SKM-1 (cell line): ENCODE measurements around the gene FRK.
"Not testable (repeated sequence)": the region's sequence is repeated elsewhere in the genome, so short reads cannot be mapped to it uniquely, and the experiment has no call there.

Experiments used
- DNase-seq: peaks from one replicate; lab custom pipeline; 2025; ENCODE audit not compliant: unreplicated experiment; lab: John Stamatoyannopoulos, UW

The FRK gene, protein sequence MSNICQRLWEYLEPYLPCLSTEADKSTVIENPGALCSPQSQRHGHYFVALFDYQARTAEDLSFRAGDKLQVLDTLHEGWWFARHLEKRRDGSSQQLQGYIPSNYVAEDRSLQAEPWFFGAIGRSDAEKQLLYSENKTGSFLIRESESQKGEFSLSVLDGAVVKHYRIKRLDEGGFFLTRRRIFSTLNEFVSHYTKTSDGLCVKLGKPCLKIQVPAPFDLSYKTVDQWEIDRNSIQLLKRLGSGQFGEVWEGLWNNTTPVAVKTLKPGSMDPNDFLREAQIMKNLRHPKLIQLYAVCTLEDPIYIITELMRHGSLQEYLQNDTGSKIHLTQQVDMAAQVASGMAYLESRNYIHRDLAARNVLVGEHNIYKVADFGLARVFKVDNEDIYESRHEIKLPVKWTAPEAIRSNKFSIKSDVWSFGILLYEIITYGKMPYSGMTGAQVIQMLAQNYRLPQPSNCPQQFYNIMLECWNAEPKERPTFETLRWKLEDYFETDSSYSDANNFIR

DNA sequence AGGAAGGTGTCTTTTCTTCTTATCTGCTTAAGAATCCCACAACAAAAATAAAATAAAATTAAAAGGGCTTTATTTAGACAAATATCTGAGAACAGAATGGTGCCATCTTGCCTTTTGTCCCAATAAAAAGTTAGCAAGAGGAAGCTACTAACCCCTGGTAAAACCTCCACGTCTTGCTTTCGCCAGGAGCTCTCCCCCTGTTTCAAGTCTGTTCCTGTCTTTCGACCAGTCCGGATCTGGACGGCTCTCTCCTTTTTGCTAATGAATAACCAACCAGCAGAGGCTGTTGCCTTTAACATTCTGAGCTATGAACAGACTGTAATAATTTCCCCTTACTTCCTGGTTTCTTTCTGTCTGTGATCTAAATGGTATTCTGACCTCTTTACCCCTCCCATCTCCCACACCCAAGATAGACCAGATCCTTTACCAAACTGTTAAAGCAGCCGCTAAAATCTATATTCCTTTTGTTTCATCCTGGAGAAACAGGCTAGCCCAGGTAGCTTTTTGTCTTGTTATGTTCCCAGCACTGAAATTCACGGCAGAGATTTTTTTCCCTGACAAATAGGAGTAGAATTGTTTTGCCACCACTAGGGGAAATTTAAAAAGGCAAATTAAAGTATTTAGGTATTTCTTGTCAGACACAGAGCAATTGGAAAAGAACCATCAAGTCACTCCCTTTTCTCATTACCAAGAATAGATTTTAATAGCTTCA lies at the start of gene FRK:
TSS of gene FRK (minus strand) at position 320 of the 712 bp plus-strand sequence. CDS start 580 bp downstream, outside the sequence.
- DNase-seq: no peak

- no peak for DNase-seq
These were observed 48.1 kb upstream of the FRK start for GRCh38 chr6:116108836-116109235.

DNA sequence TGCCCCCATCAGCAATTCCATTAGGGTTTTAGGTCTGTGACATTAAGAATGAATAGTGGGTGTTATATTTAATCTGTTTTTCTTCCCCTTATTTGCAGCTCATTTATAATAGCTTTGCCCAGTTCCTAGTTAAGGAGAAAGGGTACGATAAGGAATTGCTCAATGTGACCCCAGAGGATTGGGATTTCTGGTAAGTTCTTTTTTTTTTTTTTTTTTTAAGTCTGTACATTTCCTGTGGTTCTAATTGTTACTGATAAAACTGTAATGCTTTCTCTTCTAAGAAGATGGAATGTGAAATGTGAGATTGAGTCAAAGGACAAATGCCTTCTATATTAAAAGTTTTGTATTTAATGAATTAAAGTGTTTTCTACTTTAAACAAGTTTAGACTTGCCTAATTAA lies 45.5 kb upstream of the FRK start:
- no peak for DNase-seq

DNA sequence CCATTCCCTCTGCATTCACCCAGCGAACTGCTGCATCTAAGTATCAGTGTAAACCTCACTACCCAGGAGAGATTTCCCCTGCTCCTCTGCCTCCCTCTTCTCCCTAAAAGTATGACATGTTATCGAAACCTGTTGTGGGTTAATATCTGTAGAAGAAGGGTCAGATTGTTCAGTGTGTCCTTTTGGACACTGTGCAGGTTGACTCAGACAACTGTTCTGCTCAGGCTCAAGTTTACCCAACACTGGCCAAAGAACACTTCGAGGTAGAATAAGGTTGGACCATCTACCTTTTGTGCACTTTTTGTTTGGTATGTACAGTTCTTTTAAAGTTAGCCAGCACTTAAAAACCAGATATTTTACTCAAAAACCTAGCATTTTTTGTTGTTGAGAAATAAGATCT lies 44.6 kb upstream of the FRK start:
- DNase-seq: no peak

DNA sequence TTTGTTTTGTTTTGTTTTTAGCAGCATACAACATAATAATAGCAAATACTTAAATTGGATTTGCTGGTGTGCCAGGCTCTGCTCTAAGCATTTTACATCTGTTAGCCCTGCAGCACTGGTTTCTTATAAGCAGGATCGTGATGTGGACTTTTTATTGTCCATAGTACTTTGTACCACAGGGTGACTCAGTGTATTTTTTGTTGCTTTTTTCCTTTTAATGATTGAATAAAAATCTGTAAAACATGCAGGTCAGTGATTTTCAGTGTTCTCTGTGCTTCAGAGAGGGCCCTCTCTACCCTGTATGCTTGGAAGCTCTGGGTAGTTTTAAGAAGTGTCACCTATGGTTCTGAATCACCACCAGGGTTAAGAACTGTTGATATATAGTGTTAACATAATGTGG lies 43.9 kb upstream of the FRK start:
- DNase-seq: no peak

DNA sequence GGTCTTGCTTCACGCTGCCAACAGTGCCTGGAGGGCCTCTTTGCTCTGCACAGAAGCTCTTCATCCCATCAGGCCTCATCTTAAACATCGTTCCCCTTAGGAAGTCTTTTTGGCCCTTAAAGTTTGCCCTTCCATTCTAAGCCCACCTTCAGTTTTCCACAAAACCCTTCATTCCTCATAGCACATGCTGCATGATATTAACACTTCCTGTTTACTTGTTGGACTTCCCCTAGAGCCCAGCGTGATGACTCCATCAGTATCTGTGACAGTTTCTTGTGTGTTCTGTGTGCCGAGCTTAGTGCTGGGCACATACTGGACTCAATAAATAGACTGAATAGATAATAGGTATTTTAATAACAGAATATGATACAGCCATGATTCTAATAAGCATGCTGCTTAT lies 42.2 kb upstream of the FRK start:
- no peak for DNase-seq

DNA sequence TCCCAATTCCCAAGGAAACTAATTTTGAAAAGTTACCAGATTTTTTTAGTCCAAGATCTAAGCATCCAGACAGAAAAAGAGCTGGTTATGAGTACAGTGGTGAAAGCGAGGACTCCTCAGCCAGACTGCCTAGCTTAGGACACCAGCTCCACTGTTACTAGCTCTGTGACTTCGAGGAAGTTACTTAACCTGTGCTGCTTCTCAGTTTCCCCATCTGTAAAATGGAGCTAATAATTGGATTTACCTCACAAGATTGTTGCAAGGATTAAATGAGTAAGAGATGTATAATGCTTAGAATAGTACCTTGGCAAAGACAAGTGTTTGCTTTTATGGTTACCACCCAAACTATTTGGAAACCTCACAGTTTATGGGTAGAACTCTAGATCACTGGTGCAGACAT lies 41.1 kb upstream of the FRK start:
- DNase-seq: no peak

GRCh38 chr6:116101302-116101718 lies 40.6 kb upstream of the FRK start:
- DNase-seq: no peak

DNA sequence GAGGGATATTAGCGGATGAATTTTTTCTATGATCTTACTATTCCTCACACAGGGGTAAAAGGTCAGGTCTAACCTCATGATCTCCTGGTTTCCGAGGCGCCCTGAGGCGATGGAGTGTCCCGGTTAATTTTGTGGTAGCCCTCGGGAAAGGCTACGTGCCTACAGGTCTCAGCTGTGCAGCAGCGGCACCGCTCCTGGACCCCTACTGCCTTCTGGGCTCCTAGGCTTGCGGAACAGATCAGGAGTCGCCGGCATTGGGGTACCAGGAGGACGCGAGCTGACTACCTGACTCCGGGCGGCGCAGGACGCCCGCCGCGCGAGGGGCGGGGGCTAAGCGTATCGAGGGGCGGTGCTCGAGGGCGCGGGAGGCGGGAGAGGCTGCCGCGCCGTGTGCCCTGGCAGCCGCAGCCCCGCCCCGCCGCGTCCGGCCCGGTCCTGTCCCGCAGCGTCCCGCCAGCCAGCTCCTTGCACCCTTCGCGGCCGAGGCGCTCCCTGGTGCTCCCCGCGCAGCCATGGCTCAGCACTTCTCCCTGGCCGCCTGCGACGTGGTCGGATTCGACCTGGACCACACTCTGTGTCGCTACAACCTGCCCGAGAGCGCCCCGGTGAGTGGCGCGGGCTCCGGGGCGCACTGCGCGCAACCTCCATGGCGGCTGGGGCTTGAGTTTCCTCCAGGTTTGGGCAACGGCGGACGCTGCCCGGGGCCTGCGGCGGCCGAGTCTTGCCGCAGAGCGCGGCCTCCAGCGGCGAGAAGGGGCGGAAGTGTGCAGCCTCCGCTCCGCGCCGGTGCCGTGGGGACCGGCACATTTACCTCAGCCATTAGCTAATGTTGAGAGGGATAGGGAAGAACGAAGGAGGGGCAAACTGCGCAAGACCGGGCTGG lies 40.0 kb upstream of the FRK start, which contains the start of gene NT5DC1:
TSS of gene NT5DC1 (plus strand) at position 435 of the 883 bp plus-strand sequence. CDS start at position 513, 78 bp downstream.
- peak; percentile 74 for DNase-seq

DNA sequence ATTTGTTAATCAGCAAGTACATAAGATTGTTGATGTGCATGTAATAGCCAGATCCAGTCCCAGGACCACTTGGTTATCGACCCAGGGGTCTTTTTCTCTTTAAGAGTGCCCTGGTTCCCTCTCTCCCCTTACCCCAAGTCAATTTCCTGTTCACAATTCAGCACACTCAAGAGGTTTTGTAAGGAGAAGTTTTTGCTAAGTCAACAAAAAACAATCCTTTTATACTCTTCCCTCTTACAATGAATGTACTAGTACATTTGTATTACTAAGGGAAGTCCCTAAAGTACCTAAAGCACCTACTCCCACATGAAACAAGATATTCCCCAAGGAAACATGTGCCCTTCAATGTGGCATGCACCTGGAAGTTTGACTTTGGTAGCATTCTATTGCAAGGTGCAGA lies 38.3 kb upstream of the FRK start:
- no peak for DNase-seq

DNA sequence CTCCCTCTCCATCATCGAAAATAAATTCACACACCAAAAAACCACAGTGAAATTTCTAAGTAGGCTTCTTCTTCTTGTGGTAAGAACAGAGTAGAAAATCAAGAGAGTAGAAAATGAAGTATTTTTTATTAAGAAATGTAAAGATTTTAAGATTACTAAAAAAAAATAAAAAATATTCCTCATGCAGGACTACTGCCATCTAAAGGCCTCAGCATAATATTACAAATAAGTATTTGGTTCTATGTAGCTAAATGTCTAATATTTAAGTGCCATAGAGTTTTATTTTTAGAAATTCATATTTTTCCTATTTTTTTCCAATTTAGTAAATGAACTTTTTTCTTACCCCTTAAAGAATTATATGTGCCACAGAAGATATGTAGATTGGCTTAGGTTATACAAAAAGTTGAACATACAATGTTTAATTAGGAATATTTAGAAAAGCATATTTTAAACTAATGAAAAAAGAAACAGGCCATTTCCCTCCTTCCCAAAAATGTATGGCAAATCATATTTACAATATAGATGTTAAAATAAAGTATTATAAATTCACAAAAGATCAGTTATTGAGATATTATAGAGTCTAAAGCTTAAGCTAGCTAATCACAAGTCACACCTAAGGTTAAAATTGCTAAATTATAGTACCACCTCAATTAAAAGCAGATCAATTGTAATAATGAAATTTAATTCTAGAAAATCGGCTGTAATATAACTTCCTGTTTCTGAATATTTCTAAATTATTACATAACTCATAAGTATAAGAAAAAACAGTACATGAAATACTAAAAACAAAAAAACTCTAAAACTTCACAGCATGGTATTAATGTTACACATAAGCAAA lies 36.5 kb upstream of the FRK start:
- no peak for DNase-seq

DNA sequence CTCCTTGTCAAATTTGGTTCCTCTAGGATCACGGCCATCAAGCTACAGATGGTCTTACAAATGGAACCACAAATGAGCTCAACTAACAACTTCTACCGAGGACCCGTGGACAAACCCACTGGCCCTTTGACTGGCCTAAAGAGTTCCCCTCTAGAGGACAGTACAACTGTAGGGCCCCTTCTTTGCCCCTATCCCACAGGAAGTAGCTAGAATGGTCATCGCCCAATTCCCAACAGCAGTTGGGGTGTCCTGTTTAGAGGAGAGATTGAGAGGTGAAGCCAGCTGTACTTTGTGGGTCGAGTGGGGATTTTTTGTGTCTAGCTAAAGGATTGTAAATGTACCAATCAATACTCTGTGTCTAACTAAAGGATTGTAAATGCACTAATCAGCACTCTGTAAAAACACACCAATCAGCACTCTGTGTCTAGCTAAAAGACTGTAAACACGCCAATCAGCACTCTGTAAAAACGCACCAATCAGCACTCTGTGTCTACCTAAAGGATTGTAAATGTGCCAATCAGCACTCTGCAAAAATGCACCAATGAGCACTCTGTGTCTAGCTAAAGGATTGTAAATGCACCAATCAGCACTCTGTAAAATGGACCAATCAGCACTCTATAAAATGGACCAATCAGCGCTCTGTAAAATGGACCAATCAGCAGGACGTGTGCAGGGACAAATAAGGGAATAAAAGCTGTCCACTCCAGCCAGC lies 35.5 kb upstream of the FRK start:
- not testable (repeated sequence) for DNase-seq

GRCh38 chr6:116094041-116094440 lies 33.4 kb upstream of the FRK start:
- no peak for DNase-seq

DNA sequence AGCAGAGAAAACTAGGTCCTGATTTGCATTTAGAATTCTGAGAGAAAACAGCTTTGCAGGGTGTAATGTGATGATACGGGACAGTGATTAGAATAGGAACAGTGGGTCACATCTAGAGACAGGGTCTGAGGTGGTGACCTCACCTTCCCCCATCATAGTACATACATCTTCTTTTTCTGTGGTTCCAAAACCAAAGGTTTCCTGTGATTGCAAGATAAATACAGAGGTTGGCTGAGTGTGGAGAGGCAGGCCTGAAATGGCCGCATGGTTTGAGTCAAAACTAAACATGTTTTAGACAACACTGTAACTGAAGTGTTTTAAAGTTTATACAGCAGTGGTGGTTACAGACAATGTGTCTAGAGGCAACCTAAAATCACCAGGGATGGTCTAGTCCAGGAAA lies 29.6 kb upstream of the FRK start:
- no peak for DNase-seq

GRCh38 chr6:116088946-116089345 lies 28.3 kb upstream of the FRK start:
- DNase-seq: no peak

DNA sequence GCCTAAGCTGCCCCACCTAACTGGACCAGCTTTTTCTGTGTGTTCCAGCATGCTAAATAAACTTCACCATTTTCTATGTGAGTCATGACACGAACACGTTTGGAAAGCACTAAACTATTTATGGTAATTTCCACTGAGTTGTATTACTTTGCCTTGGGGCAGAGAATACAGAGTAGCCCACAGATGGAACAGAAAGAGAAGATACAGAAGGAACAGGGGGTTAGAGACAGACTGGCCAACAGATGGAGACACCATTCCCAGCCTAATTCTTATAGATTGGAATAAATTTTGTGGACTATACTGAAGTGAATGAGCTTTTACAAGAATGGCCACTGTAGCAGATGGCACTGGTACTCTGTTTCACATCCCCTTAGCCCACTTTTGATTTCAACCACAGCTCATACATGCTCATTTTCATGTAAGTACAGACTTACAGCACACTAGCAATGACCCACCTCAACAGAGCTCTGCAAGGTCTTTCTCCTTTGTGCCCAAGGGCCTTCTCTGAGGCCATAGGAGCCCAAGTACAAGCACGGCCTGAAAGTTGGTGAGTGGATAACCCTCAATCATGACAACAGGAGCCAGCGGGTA lies 26.8 kb upstream of the FRK start:
- no peak for DNase-seq

DNA sequence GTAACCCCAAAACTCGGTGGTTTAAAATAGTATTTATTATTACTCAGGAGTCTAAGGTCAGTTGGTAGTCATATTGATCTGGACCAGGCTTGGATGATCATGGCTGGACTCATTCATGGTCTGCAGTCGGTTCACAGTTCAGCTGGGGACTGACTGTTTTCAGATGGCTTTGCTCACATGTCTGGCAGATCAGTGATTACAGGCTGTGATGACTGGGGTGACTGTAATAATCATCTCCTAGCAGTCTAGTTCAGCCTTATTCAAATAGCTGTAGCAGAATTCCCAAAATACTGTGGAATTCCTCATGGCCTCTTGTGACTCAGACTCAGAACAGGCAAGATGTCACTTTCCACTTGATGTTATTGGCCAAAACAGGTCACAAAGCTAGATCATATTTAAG lies 23.6 kb upstream of the FRK start:
- no peak for DNase-seq

DNA sequence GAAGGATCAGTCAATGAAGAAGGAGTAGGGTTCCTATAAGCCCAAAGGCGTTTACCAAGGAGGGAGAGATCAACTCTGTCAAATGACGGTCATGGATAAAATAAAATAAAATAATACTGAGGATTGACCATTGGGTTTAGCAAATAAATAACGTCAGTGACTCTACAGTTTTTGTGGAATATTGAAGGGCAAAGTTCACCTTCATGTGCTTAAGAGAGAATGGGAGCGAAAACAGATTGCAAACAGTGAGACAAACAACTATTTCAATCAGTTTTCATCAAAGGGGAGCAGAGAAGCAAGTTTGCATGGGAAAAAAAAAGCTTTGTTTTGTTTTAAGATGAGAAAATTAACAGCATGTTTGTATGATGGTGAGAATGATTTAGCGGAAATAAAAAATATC lies 22.4 kb upstream of the FRK start:
- no peak for DNase-seq

- DNase-seq: no peak
These were observed 18.3 kb upstream of the FRK start for GRCh38 chr6:116078945-116079344.
